ENCODE results near the gene TPT1. TPM values are rescaled to one million over a fixed set of nuclear protein-coding genes. Genes with fewer than 3 reads are reported as not detected.
"Not testable (repeated sequence)": the region's sequence is repeated elsewhere in the genome, so short reads cannot be mapped to it uniquely, and the experiment has no call there.

The TPT1 gene
- polyA plus RNA-seq, 3 donors = 6,263 to 7,020 (median 6,451) TPM

DNA sequence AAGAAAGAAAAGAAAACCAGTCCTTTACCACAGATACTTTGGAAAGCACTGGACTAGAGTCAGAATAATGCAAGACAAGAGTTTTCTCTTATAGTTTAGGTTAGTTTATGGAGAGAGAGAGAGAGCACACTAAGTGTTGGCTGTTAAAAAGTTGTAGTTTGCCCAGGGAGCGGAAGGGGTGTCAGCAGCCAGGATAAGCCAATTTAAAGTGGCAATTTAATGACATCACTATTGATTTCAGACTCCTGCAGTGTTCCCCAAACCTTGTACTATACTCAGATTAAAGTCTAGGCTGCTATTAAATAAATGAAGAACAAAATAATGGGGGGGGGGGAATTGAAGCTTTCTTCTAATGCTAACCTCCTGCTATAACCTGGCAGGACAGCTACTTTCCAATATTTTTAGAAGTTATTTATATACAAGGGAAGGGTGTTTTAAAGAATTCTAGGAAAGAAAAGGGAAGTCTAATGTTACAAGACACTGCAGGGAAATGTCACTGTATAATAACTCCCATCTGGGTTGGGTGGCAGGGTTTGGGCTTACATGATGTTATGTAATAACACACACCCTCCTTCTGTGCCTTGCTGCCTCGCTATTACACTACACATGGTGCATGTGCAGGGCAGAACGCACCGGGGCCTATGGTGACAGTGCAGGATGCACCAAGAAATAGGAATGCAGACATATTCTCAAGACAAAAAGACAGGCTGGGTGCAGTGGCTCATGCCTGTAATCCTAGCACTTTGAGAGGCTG is 19.9 kb downstream of the TPT1 start:
- DNase-seq (ENCODE audit: extremely low read depth in 1 of 11, low read depth in 9 of 11, low spot score in 4 of 11) = no peak

DNA sequence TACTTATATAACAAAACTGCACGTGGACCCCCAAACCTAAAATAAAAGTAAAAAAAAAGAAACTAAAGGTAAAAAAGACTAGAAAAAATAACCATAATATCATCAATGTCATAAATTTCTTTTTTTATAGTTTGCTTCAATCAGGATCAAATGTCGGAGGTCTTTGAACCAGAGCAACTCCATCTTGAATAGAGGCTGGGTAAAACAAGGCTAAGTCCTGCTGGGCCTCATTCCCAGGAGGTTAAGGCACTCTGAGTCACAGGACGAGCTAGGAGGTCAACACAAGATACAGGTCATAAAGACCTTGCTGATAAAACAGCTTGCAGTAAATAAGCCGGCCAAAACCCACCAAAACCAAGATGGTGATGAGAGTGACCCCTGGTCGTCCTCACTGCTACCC is 24.0 kb downstream of the TPT1 start:
- DNase-seq (ENCODE audit: extremely low read depth in 1 of 11, low read depth in 9 of 11, low spot score in 4 of 11) = no peak

DNA sequence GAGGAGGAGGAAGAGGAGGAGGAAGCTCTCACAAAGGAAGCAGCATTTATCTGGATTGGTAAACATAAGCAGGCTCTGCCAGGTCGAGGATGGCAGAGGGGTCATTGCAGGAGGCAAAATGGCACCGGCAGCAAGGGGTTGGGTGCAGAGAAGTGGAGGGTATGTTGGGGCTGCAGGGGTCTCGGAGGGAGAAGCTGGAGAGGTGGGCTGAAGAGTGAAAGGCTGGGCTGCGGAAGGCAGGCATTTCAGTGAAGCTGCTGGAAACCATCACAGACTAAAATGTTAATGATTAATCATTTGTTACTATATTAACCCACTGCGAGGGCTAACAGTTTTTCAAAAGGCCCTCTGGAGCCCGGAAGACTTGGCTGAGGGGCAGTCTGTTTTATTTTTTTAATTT is 24.6 kb downstream of the TPT1 start:
- DNase-seq (ENCODE audit: extremely low read depth in 1 of 11, low read depth in 9 of 11, low spot score in 4 of 11) = no peak

DNA sequence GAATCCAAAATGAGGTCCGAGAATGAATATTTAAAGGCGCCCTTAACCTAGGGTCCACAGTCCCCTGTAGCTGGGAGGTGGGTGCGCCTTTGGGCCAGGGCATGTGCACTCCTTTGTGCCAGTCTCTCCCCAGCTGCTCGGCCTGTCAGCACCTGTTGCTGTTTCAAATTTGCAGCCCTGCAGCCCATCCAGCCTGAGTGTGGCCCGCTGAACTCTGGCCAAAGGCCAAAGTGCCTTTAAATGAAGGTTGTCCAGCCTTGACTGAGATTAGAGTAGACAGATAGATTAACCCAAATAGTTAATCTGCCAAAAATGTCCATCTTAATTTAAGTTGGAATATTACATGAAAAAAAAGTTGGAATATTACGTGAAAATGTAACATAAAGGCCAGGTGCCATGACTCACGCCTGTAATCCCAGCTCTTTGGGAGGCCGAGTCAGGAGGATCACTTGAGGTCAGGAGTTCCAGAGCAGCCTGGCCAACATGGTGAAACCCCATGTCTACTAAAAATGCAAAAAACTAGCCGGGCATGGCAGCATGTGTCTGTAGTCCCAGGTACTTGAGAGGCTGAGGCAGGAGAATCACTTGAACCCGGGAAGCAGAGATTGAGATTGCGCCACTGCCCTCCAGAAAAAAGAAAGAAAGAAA is 25.3 kb downstream of the TPT1 start:
- DNase-seq (ENCODE audit: extremely low read depth in 1 of 11, low read depth in 9 of 11, low spot score in 4 of 11) = no peak

DNA sequence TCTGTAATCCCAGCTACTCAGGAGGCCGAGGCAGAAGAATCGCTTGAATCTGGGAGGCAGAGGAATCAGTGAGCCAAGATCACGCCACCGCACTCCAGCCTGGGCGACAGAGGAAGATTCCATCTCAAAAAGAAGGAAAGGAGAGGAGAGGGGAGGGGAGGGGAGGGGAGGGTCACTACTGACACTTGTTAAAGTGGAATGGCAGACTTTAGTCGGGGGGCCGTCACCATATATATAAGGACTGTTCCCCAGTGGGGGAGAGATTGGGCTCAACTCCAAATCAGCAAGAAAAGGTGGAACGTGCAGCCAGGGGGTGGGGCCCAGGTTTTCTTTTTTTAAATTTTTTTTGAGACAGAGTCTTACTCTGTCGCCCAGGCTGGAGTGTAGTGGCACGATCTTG is 26.2 kb downstream of the TPT1 start:
- no peak for DNase-seq (ENCODE audit: extremely low read depth in 1 of 11, low read depth in 9 of 11, low spot score in 4 of 11)

DNA sequence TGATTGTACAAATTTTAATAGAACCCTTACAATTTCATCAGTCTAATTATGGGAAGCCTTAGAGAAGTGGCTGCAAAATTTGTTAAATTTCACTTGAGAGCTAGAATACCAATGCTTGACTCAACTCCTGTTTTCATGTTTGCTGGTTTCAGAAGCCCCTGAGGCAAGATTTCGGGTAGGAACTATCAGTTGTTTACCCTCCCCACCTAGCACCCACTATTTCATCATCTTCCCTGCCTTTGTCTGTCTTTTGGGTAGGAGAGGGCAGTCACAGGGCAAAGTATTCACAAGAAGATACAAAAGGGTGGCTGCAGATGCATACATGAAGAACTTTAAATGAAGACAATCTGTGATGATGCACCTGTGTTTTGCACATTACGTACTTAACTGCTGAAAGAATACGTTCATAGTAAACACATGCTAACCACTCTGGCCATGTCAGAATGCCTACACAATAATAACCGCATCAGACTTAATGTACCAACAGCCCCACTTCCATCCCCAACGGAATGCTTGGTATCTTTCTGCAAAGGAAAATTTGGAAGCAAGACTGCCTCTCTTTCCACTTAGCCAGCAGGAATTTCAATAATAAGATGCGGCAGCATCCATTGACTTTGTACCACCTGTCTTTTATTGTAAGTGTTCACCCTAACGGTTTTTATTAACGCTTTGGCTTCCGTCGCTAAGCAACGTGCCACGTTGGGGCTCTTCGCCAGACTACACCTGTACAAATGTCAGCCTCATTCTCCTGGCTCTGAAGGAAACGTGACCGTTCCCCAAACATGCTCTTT is 30.4 kb downstream of the TPT1 start:
- DNase-seq (ENCODE audit: extremely low read depth in 1 of 11, low read depth in 9 of 11, low spot score in 4 of 11) = no peak

DNA sequence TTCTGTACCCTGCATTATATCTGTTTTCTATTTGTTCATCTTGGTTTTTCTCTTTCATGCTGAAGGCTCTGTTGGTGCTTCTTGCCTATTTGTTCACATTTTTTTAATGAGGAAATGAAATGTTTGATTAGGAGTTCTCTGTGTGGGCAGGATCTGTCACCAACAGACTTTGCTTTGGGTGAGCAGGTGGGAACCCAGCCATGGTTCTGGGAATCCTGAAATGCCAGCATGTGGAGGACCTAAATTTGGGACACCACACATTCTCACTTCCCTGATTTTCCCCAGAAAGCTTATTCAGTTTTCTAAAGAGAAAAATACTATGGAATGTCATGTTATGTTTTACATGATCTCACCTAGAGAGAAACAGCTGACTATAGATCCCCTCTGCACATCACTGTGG is 34.0 kb downstream of the TPT1 start:
- no peak for DNase-seq (ENCODE audit: extremely low read depth in 1 of 11, low read depth in 9 of 11, low spot score in 4 of 11)

DNA sequence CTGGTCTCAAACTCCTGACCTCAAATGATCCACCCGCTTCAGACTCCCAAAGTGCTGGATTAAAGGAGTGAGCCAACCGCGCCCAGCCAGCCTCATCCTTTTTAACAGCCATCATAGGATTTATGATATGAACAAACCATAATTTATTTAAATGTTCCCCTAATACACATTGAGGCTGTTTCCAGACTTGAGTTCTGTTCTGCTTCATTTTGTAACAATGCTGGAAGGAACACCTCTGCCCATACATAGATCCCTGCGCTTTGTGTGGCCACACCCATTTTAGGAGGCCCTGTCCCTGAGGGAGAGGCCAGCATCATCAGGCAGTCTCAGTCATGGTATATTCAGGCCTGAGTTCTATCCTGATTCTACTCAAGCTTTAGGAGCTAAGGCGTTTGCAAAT is 35.9 kb downstream of the TPT1 start:
- no peak for DNase-seq (ENCODE audit: extremely low read depth in 1 of 11, low read depth in 9 of 11, low spot score in 4 of 11)

DNA sequence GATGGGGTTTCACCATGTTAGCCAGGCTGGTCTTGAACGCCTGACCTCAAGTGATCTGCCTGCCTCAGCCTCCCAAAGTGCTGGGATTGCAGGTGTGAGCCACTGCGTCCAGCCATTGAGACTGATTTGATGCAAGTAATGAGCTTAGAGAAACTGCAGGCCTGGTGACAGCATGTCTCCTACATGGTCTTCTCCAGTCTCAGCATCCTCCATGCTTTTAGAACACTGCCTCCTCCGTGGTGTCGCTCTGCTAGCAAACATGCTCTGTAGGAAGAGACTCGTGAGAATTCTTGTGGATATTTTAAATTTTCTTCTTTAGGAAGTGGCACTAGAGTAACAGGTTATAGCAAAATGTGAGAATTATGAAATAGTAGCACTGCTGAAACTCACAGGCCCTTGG is 37.1 kb downstream of the TPT1 start:
- no peak for DNase-seq (ENCODE audit: extremely low read depth in 1 of 11, low read depth in 9 of 11, low spot score in 4 of 11)

DNA sequence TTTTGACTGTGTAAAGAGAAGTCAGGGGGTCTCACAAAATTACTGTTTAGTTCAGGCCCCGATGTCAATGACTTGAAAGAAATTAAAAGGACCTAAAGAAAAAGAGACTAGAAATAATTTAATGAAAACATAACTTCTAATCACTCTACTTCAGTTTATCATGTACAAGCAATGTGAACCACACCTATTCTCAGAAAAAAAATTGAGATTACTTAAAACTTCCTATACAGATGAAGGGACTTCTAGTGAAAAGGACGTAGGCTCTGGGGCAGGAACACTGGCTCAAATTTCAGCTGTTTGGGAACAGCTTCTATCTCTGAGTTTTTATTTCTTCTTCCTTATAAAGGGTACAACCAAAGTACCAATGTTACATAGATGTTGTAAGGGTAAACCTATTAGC is 38.0 kb downstream of the TPT1 start:
- no peak for DNase-seq (ENCODE audit: extremely low read depth in 1 of 11, low read depth in 9 of 11, low spot score in 4 of 11)

DNA sequence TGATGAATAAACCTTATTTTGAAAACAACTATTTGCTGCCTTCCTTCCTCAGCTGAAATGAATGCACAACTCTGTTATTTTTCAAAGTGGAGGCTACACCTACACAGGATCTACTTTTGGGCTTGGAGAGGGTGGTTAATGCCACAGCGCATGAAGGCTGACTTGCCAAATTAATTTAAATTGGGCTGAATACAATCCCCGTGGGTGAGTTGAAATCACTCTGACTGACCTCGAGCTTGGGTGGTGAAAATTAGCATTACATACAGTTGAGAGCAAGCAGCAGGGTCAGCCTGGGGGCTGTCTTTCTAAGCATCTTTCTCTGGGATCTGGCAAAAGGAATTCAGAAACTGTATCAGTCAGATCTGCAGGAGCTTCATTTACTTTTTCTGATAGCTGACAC is 38.5 kb downstream of the TPT1 start:
- DNase-seq (ENCODE audit: extremely low read depth in 1 of 11, low read depth in 9 of 11, low spot score in 4 of 11) = no peak

DNA sequence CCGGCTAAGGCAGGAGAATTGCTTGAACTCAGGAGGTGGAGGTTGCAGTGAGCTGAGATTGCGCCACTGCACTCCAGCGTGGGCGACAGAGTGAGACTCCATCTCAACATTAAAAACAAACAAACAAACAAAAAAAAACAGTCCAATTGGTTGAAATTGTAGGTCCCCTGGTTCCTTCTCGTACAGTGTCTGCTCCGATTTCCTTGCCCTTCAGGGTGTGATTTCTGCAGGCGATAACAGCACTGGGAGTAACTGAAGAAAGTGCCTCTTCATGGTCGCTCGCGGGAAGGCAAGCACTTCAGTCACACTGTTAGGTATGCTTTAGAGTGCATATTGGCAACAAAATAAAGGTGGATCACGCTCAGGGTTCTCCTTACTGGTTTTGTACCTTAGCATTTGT is 39.7 kb downstream of the TPT1 start:
- DNase-seq (ENCODE audit: extremely low read depth in 1 of 11, low read depth in 9 of 11, low spot score in 4 of 11) = no peak

DNA sequence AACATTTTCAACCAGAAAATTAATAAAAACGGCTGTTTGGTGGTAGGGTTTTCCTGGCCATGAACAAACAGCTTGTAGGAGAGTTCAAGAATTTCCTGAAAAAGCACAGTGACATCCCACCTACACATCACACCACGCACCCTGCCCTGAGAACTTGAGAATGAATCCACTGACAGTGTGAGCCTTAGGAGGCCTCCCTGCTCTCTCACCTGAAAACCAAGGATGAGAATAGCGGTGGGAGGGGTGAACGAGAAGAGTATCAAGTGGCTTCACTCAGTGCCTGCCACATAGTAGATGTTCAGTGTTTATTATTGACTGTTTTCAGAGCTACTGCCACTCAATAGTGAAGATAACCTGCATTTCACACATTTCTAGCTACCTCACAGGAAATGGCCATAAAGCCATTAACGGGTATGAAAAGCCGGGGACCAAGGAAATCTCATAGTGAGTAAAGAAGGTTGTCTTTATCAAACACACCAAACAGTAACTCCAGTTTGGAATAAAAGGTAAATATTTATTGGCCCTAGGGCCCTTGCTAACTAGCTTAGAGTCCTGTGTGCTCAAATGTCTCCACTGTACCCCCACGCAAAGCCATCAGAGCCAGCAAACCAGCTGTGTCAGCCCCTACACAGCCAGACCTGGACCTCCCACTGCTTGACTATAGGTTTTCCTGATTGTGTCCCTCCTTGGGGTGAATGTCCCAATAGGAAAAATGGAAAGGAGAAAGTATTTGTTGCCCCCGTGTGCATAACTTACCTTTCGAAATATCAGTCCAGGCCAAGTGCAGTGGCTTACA is 40.6 kb downstream of the TPT1 start:
- DNase-seq (ENCODE audit: extremely low read depth in 1 of 11, low read depth in 9 of 11, low spot score in 4 of 11) = no peak

DNA sequence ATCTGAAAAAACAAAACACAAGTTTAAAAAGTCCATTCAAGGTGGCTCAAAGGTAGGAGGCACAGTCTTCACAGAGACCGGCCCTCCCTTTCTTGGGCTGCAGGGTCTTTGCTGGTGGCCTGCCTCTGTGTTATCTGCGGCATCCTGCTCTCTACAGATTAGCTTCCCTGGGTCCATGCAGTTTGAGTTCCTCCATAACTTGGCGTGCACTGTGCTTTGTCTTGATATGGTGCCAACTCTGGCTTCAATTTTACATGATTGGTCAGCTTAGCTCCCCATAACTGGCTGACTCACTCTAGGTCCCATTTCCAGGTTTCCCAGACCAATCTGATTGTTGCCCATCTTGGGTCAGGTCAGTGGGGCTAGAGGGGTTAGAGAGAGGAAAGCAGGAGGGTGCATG is 41.8 kb downstream of the TPT1 start:
- DNase-seq (ENCODE audit: extremely low read depth in 1 of 11, low read depth in 9 of 11, low spot score in 4 of 11) = no peak

DNA sequence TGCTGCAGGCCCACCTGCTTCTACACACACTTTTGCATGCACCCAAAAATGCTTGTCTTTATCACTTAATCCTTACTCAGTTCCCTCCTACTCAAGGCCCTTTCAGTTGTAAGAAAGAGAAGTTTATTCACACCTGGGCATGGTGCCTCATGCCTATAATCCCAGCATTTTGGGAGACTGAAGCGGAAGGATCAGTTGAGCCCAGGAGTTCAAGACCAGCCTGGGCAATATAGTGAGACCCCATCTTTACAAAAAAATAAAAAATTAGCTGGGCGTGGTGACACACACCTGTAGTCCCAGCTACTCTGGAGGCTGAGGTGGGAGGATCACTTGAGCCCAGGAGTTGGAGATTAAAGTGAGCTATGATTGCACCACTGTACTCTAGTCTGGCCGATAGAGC is 42.4 kb downstream of the TPT1 start:
- not testable (repeated sequence) for DNase-seq (ENCODE audit: extremely low read depth in 1 of 11, low read depth in 9 of 11, low spot score in 4 of 11)

DNA sequence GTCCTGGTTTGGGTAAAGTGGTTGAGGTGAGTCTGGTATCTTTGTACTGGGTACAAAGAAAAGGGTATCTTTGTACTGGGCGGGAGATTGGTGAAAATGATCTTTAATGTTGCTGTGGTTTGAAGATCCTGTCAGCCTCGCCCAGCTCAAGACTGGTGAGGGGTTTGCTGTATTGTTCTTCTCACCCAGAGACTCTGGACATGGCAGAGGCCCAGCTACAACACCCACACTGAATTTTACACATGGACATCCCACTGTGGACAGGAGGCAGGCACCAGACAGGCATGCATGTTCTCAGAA is 42.8 kb downstream of the TPT1 start:
- DNase-seq (ENCODE audit: extremely low read depth in 1 of 11, low read depth in 9 of 11, low spot score in 4 of 11) = no peak

DNA sequence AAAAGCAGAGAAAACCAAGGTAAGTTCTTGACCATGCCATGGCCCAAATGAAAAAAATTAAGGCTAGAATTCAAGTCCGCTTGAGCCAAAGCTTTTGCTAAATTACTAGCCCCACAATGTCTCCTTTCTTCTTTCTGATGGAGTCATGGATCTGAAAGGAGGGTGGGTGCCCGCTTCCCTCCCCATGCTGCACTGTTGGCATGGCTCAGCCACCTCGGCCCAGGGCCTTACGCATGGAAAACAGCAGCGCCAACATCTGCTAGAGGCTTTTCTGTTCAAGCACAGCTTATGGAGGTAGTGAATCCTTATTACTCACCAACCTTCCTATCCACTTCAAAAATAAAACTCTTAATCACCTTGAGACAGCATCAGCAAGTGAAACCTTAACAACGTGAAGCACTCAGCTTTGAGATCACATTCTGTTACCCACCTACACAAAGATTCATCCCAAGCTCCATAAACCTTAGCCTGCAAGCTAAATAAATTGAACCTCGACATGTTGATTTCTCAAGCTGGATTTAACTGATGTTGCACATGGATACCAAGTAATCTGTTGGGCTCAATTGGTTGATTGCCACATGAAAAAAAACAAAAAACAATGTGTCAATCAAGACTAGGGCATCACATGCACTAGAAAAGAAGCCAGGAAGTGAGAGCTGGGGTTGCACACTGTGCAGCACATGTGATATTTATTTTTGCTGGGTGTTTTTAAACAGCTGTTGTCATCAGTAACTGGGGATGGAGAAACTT is 43.4 kb downstream of the TPT1 start:
- no peak for DNase-seq (ENCODE audit: extremely low read depth in 1 of 11, low read depth in 9 of 11, low spot score in 4 of 11)

DNA sequence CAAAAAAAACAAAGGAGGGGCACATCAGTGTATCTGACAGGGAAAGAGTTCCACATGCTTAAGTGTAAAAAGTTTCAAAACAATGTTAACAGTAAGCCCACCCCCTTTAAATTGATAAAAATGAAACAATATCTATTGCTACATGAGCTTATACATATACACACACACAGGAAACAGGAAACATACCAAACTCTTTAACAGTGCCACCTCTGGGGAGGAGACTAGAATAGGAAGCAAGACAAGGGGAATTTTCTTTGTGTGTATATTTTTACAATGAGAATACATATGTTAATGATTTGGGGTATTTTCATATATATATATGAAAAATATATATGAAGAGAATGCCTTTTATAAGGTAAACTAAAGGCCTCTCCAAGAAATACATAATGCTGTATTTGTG is 44.7 kb downstream of the TPT1 start:
- no peak for DNase-seq (ENCODE audit: extremely low read depth in 1 of 11, low read depth in 9 of 11, low spot score in 4 of 11)

DNA sequence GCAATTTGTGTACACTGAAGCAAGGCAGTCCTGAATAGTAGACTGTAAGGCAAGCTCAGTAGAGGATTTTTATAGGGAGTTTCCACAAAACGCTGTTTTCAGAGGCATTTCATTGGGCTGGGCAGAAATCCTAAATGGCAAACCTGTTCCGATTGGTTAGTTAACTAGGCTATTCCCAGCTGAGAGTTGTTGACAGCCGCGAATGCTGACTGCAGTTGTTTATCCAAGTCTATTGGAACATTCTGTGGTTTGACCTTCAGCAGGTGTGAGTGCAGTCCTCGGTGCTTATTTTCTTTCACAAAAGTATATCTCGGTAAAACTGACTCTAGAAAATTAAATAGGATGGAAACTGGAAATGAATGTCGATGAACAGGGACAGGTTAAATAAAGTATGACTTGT is 45.4 kb downstream of the TPT1 start:
- DNase-seq (ENCODE audit: extremely low read depth in 1 of 11, low read depth in 9 of 11, low spot score in 4 of 11) = no peak
